ENCODE data around the gene FAM162A.
"Not testable (repeated sequence)": the region's sequence is repeated elsewhere in the genome, so short reads cannot be mapped to it uniquely, and the experiment has no call there.

FAM162A gene

GRCh38 chr3:122358703-122359032 lies 25.3 kb upstream of the FAM162A start:
- ChIA-PET POLR2A (no interaction called here), CTCF (no interaction called here)
- no peak for DNase-seq (ENCODE audit: extremely low spot score)
- TF ChIP-seq ZNF384 (IDR thresholded peaks at IDR 0.05) (no peak), PKNOX1 (IDR thresholded peaks at IDR 0.05) (no peak), HDGF (IDR thresholded peaks at IDR 0.05; ENCODE audit: borderline replicate concordance) (no peak), LEF1 (IDR thresholded peaks at IDR 0.05; ENCODE audit: borderline replicate concordance) (no peak), ARNT (IDR thresholded peaks at IDR 0.05) (no peak), FOXK2 (IDR thresholded peaks at IDR 0.05) (no peak), SP1 (IDR thresholded peaks at IDR 0.05) (no peak), TARDBP (IDR thresholded peaks at IDR 0.05) (no peak), ELF4 (IDR thresholded peaks at IDR 0.05) (no peak), CTBP1 (IDR thresholded peaks at IDR 0.05; ENCODE audit: borderline replicate concordance) (no peak), BHLHE40 (IDR thresholded peaks at IDR 0.05; ENCODE audit: borderline replicate concordance) (no peak), L3MBTL2 (conservative IDR thresholded peaks at IDR 0.05) (no peak)

- TF ChIP-seq ARNT (IDR thresholded peaks at IDR 0.05) (no peak), ELF4 (IDR thresholded peaks at IDR 0.05) (no peak), PKNOX1 (IDR thresholded peaks at IDR 0.05) (no peak), CTBP1 (IDR thresholded peaks at IDR 0.05; ENCODE audit: borderline replicate concordance) (no peak), FOXK2 (IDR thresholded peaks at IDR 0.05) (no peak), BHLHE40 (IDR thresholded peaks at IDR 0.05; ENCODE audit: borderline replicate concordance) (no peak), ZNF384 (IDR thresholded peaks at IDR 0.05) (no peak), FOXM1 (IDR thresholded peaks at IDR 0.05; ENCODE audit: borderline replicate concordance) (no peak), HDGF (IDR thresholded peaks at IDR 0.05; ENCODE audit: borderline replicate concordance) (no peak), SP1 (IDR thresholded peaks at IDR 0.05) (no peak), NFRKB (IDR thresholded peaks at IDR 0.05) (no peak), L3MBTL2 (conservative IDR thresholded peaks at IDR 0.05) (no peak), TARDBP (IDR thresholded peaks at IDR 0.05) (no peak), LEF1 (IDR thresholded peaks at IDR 0.05; ENCODE audit: borderline replicate concordance) (no peak), SUZ12 (IDR thresholded peaks at IDR 0.05) (no peak), FOXA1 (IDR thresholded peaks at IDR 0.05) (no peak)
- POLR2A ChIA-PET = interaction anchor here (2.1 kb wide), 1 partner anchor 22 kb away, joined by 7 read pairs; the partner anchor contains the start of gene FAM162A
Measured at GRCh38 chr3:122362026-122362425, 22.0 kb upstream of the FAM162A start.

GRCh38 chr3:122364490-122364889 lies 19.5 kb upstream of the FAM162A start:
- ChIA-PET CTCF (interaction anchor here (1.2 kb wide), 1 partner anchor 20 kb away, joined by 3 read pairs; the partner anchor contains the start of gene FAM162A), POLR2A (no interaction called here)
- DNase-seq (ENCODE audit: extremely low spot score) = no peak
- TF ChIP-seq L3MBTL2 (conservative IDR thresholded peaks at IDR 0.05) (no peak), TARDBP (IDR thresholded peaks at IDR 0.05) (no peak), PKNOX1 (IDR thresholded peaks at IDR 0.05) (no peak), FOXK2 (IDR thresholded peaks at IDR 0.05) (no peak), NFRKB (IDR thresholded peaks at IDR 0.05) (no peak), FOXM1 (IDR thresholded peaks at IDR 0.05; ENCODE audit: borderline replicate concordance) (no peak), LEF1 (IDR thresholded peaks at IDR 0.05; ENCODE audit: borderline replicate concordance) (no peak), BHLHE40 (IDR thresholded peaks at IDR 0.05; ENCODE audit: borderline replicate concordance) (no peak), CTBP1 (IDR thresholded peaks at IDR 0.05; ENCODE audit: borderline replicate concordance) (no peak), FOXA1 (IDR thresholded peaks at IDR 0.05) (no peak)

More at GRCh38 chr3:122362026-122362425, 22.0 kb upstream of the FAM162A start:
- CTCF ChIA-PET = no interaction called here
- DNase-seq (ENCODE audit: extremely low spot score) = no peak

GRCh38 chr3:122365073-122365472 lies 18.9 kb upstream of the FAM162A start:
- POLR2A ChIA-PET = no interaction called here
- TF ChIP-seq FOXA1 (IDR thresholded peaks at IDR 0.05) (no peak), SP1 (IDR thresholded peaks at IDR 0.05) (no peak), FOXM1 (IDR thresholded peaks at IDR 0.05; ENCODE audit: borderline replicate concordance) (no peak), ARNT (IDR thresholded peaks at IDR 0.05) (no peak), ELF4 (IDR thresholded peaks at IDR 0.05) (no peak), NFRKB (IDR thresholded peaks at IDR 0.05) (no peak), HDGF (IDR thresholded peaks at IDR 0.05; ENCODE audit: borderline replicate concordance) (no peak), BHLHE40 (IDR thresholded peaks at IDR 0.05; ENCODE audit: borderline replicate concordance) (no peak), ZNF384 (IDR thresholded peaks at IDR 0.05) (no peak), FOXK2 (IDR thresholded peaks at IDR 0.05) (no peak), LEF1 (IDR thresholded peaks at IDR 0.05; ENCODE audit: borderline replicate concordance) (no peak), L3MBTL2 (conservative IDR thresholded peaks at IDR 0.05) (no peak), SUZ12 (IDR thresholded peaks at IDR 0.05) (no peak), PKNOX1 (IDR thresholded peaks at IDR 0.05) (no peak), TARDBP (IDR thresholded peaks at IDR 0.05) (no peak), CTBP1 (IDR thresholded peaks at IDR 0.05; ENCODE audit: borderline replicate concordance) (no peak)
- CTCF ChIA-PET = interaction anchor here (1.2 kb wide), 1 partner anchor 19 kb away, joined by 3 read pairs; the partner anchor contains the start of gene FAM162A
- DNase-seq (ENCODE audit: extremely low spot score) = no peak

GRCh38 chr3:122365582-122366378 lies 18.2 kb upstream of the FAM162A start:
- DNase-seq (ENCODE audit: extremely low spot score); POLR2A ChIA-PET: not testable (repeated sequence)

More at GRCh38 chr3:122365582-122366378, 18.2 kb upstream of the FAM162A start:
- CTCF ChIA-PET = interaction anchor here (0.6 kb wide), 1 partner anchor 589 kb away, joined by 4 read pairs; no protein-coding TSS in a partner anchor

Measured in HEK293T (cell line).